HL-60 (cell line): ENCODE measurements around the gene TSPEAR.

Source experiments
- CTCF ChIP-seq: IDR thresholded peaks from one replicate; pipeline ENCODE4 v1.5.1; 2011; ENCODE audit warnings: low read length, control low read depth, inconsistent platforms; ENCODE audit not compliant: insufficient read depth
- GABPA ChIP-seq: IDR thresholded peaks from 2 replicates; pipeline ENCODE4 v1.6.1; 2012; ENCODE audit warnings: low read depth
- POLR2AphosphoS5 ChIP-seq: IDR thresholded peaks from 2 replicates; pipeline ENCODE4 v1.6.1; 2012; ENCODE audit warnings: low read depth
- REST ChIP-seq: IDR thresholded peaks from 2 replicates; pipeline ENCODE4 v1.6.1; 2012; ENCODE audit warnings: low read depth; ENCODE audit not compliant: insufficient replicate concordance
- SPI1 ChIP-seq: IDR thresholded peaks from 2 replicates; pipeline ENCODE4 v1.6.1; 2012; ENCODE audit warnings: low read depth, mild to moderate bottlenecking, borderline replicate concordance

- no peak for TF ChIP-seq POLR2AphosphoS5
- no peak for TF ChIP-seq CTCF
- TF ChIP-seq GABPA: no peak
- TF ChIP-seq REST: peak; percentile 46
- no peak for TF ChIP-seq SPI1
Observed at GRCh38 chr21:44499631-44500030, 211.7 kb downstream of the TSPEAR start.
